ENCODE results near the gene JDP2.

The JDP2 gene

DNA sequence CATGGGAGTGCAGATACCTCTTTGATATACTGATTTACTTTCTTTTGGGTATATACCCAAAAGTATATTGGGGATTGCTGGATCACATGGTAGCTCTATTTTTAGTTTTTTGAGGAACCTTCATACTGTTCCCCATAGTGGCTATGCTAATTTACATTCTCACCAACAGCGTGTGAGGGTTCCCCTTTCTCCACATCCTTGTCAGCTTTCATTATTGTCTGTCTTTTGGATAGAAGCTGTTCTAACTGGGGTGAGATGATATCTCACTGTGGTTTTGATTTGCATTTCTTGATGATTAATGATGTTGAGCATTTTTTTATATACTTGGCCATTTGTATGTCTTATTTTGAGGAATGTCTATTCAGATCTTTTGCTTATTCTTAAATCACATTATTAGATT is 44.1 kb upstream of the JDP2 start:
- Histone ChIP-seq H3K27me3 (no peaks in the 10 kb centered on the region), H3K36me3 (no peaks in the 10 kb centered on the region), H3K4me3 (no peak overlapping the region), H3K4me1 (peaks cover 0 to 17% (median 2%) of the 10 kb centered on the region in 4 donors), H3K27ac (no peak overlapping the region), H3K9me3 (no peaks in the 10 kb centered on the region)
- TF ChIP-seq, protein P1, sequence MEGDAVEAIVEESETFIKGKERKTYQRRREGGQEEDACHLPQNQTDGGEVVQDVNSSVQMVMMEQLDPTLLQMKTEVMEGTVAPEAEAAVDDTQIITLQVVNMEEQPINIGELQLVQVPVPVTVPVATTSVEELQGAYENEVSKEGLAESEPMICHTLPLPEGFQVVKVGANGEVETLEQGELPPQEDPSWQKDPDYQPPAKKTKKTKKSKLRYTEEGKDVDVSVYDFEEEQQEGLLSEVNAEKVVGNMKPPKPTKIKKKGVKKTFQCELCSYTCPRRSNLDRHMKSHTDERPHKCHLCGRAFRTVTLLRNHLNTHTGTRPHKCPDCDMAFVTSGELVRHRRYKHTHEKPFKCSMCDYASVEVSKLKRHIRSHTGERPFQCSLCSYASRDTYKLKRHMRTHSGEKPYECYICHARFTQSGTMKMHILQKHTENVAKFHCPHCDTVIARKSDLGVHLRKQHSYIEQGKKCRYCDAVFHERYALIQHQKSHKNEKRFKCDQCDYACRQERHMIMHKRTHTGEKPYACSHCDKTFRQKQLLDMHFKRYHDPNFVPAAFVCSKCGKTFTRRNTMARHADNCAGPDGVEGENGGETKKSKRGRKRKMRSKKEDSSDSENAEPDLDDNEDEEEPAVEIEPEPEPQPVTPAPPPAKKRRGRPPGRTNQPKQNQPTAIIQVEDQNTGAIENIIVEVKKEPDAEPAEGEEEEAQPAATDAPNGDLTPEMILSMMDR (IDR thresholded peaks at IDR 0.05) = no peak
- intact Hi-C loops (cut with DNase I; ENCODE audit: low total_unique reads) = no loop called here
- no peak for DNase-seq

DNA sequence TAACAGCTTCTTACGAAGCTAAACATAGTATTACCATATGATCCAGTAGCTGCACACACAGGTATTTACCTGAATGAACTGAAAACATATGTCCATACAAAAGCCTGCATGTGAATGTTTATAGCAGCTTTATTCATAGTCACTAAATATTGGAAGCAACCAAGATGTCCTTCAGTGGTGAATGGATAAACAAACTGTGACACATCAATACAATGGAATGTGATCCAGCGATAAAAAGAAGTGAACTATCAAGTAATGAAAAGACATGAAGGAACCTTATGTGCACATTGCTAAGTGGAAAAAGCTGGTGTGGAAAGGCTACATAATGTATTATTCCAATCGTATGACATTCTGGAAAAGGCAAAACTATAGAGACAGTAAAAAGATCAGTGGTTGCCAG is 38.1 kb upstream of the JDP2 start:
- intact Hi-C loops (cut with DNase I; ENCODE audit: low total_unique reads) = no loop called here

DNA sequence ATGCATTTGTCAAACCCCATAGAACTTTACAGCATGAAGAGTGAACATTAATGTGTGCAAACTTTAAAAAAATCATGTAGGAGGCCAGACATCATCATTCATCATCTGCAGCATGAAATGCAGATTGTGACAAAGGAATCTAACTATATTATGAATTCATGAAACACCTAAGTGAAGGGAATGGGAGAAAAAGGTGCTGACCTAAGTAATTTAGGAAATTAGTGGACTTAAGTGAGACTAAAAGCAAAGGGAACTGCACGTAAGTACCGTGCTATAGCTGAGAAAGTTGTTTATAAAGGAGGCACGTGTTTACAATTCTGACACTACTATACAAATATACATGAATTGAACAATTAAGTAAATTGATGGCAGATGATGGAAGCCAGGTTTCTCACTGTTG is 37.6 kb upstream of the JDP2 start:
- DNase-seq = no peak
- Histone ChIP-seq H3K27ac (no peak overlapping the region), H3K4me1 (no peaks in the 10 kb centered on the region), H3K9me3 (no peaks in the 10 kb centered on the region), H3K27me3 (no peaks in the 10 kb centered on the region), H3K36me3 (no peaks in the 10 kb centered on the region), H3K4me3 (no peak overlapping the region)
- TF ChIP-seq, protein P1 (IDR thresholded peaks at IDR 0.05) = no peak
- intact Hi-C loops (cut with DNase I; ENCODE audit: low total_unique reads) = no loop called here

More for the DNA sequence above, 38.1 kb upstream of the JDP2 start:
- Histone ChIP-seq H3K27me3 (no peaks in the 10 kb centered on the region), H3K36me3 (no peaks in the 10 kb centered on the region), H3K9me3 (no peaks in the 10 kb centered on the region), H3K27ac (no peak overlapping the region), H3K4me3 (no peak overlapping the region), H3K4me1 (no peaks in the 10 kb centered on the region)
- DNase-seq = no peak
- TF ChIP-seq, protein P1 (IDR thresholded peaks at IDR 0.05) = no peak

DNA sequence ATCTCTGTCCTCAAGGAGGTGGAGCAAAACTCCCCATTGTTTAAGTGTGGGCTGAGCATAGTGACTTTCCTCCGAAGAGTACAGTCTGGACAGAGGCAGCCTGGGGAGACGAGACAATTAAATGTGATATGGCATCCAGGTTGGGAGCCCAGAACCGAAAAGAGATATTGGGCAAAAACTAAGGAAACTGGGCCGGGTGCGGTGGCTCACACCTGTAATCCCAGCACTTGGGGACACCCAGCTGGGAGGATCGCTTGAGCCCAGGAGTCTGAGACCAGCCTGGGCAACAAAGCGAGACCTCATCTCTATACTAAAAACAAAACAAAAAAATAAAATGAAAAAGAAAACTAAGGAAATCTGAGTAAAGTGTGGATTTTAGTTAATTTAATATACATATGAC is 35.9 kb upstream of the JDP2 start:
- intact Hi-C loops (cut with DNase I; ENCODE audit: low total_unique reads) = no loop called here
- TF ChIP-seq, protein P1 (IDR thresholded peaks at IDR 0.05) = no peak

DNA sequence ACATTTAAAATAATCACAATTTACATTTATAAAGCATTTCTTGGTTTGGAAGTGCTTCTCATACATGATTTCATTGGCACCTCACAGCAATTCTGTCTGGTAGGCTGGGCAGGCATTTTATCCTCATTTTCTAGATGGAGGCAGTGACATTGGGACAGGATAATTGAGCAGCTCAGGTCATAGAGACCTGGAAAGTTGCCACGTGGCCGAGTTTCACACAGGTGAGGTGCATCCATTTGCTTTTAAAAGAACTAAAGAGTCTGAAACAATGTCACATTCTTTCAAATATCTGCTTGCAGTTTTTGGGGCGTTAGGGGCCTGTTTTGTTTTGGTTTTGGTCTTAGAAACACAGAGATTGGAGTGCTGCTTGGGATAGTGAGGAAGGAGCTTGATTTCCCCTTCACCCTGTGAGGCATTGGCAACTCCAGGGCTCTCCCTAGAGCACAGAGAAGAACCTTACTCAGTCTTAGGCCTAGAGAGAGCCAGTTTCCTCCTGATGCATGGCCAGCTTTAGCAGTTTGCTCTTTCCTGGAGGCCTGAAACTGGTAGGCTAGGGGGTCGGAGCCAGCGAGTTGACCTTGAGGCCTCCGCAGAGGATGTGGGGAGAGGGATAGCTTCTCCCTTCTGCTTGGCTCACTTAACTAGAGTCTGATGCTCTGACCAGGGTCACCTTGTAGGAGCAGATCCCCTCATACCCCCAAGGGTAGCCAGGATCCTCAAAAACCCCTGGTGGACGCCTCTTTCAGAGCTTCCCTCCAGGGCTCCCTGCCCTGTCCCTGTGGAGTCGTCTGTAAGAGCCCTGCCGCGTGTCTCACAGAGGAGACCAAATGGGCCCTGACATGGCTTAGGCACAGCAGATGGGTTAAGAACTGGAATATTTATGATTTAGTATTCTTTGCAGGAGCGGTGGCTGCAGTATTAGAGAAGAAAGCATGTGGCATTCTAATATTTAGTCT is 34.9 kb upstream of the JDP2 start:
- DNase-seq = no peak
- intact Hi-C loops (cut with DNase I; ENCODE audit: low total_unique reads) = no loop called here

More for the DNA sequence above, 35.9 kb upstream of the JDP2 start:
- Histone ChIP-seq H3K27ac (no peak overlapping the region), H3K4me1 (no peaks in the 10 kb centered on the region), H3K4me3 (no peak overlapping the region), H3K9me3 (no peaks in the 10 kb centered on the region), H3K36me3 (no peaks in the 10 kb centered on the region), H3K27me3 (no peaks in the 10 kb centered on the region)
- DNase-seq = no peak

More for the DNA sequence above, 34.9 kb upstream of the JDP2 start:
- Histone ChIP-seq H3K9me3 (no peaks in the 10 kb centered on the region), H3K27ac (no peak overlapping the region), H3K27me3 (no peaks in the 10 kb centered on the region), H3K4me3 (no peak overlapping the region), H3K36me3 (no peaks in the 10 kb centered on the region), H3K4me1 (no peaks in the 10 kb centered on the region)
- TF ChIP-seq, protein P1 (IDR thresholded peaks at IDR 0.05) = no peak

All from tibial artery (tissue), 4 donors.